Breast epithelium (tissue), 3 donors: ENCODE data around the gene PHAX.

ENCODE experiments used
- POLR2A ChIP-seq: fragments of 450-650 bp; IDR thresholded peaks from one replicate; pipeline ENCODE4 v1.6.1; 2016; ENCODE audit warnings: antibody characterized with exemption, mild to moderate bottlenecking, moderate library complexity
- TF ChIP-seq, protein P1 (sequence below), 3 donors: fragments of 450-650 bp; IDR thresholded peaks; one replicate each; pipeline ENCODE4 v1.5.1; 2016 to 2017; ENCODE audit warnings: antibody characterized with exemption in 3 of 3, mild to moderate bottlenecking in 3 of 3, moderate library complexity in 3 of 3

DNA sequence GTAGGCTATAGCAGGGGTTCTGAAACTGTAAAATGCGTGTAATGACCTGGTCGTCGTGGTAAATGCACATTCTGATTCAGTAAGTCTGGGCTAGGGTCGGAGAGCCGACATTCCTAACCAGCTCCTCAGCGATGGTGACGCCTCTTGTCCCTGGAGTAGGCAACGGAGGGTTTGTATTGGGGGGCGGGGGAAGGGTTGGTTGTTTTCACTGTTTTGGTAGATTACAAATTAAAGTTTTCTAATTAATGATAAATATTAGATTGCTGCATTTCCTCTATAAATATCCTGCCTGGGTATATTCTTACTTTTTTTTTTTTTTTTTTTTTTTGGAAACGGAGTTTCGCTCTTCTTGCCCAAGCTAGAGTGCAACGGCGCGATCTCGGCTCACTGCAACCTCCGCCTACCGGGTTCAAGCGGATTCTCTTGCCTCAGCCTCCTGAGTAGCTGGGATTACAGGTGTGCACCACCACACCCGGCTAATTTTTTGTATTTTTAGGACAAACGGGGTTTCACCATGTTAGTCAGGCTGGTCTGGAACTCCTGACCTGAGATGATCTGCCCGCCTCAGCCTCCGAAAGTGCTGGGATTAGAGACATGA lies 5.2 kb upstream of the PHAX start:
- TF ChIP-seq, protein P1, sequence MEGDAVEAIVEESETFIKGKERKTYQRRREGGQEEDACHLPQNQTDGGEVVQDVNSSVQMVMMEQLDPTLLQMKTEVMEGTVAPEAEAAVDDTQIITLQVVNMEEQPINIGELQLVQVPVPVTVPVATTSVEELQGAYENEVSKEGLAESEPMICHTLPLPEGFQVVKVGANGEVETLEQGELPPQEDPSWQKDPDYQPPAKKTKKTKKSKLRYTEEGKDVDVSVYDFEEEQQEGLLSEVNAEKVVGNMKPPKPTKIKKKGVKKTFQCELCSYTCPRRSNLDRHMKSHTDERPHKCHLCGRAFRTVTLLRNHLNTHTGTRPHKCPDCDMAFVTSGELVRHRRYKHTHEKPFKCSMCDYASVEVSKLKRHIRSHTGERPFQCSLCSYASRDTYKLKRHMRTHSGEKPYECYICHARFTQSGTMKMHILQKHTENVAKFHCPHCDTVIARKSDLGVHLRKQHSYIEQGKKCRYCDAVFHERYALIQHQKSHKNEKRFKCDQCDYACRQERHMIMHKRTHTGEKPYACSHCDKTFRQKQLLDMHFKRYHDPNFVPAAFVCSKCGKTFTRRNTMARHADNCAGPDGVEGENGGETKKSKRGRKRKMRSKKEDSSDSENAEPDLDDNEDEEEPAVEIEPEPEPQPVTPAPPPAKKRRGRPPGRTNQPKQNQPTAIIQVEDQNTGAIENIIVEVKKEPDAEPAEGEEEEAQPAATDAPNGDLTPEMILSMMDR (IDR thresholded peaks at IDR 0.05), result peak in 1 of 3 donors; percentile 1
- TF ChIP-seq POLR2A, result no peak
